Activated T-cell treated with anti-CD3 and anti-CD28 coated beads for 4 hours (primary cell): ENCODE data around the gene MOBP.

ENCODE experiments used
- DNase-seq: peaks from one replicate; pipeline ENCODE4 v3.0.0-alpha.2; 2020

Gene MOBP

GRCh38 chr3:39550354-39551051, 83.0 kb downstream of the MOBP start:
- no peak for DNase-seq
